Pulmonary artery endothelial cell (primary cell): ENCODE data around the gene MTHFD1L. TPM values are rescaled to one million over a fixed set of nuclear protein-coding genes. Genes with fewer than 3 reads are reported as not detected.
"Not testable (repeated sequence)": the region's sequence is repeated elsewhere in the genome, so short reads cannot be mapped to it uniquely, and the experiment has no call there.

Source experiments
- DNase-seq: peaks from one replicate; pipeline ENCODE4 v3.0.0-alpha.2; 2011; ENCODE audit warnings: low read depth, low spot score
- total RNA-seq: library from RNA; depleted of rRNA; stranded (reverse); fragments of >200 nt; gene quantifications from 2 replicates; pipeline ENCODE4 v1.2.3, GENCODE V29; 2014

The MTHFD1L gene
- 48.5 and 69.3 TPM in 2 replicates for total RNA-seq

GRCh38 chr6:150865406-150866146 is at the start of gene MTHFD1L:
Gene MTHFD1L (plus strand): TSS chr6:150865702. CDS start chr6:150865823, 121 bp downstream.
- DNase-seq, result no peak

DNA sequence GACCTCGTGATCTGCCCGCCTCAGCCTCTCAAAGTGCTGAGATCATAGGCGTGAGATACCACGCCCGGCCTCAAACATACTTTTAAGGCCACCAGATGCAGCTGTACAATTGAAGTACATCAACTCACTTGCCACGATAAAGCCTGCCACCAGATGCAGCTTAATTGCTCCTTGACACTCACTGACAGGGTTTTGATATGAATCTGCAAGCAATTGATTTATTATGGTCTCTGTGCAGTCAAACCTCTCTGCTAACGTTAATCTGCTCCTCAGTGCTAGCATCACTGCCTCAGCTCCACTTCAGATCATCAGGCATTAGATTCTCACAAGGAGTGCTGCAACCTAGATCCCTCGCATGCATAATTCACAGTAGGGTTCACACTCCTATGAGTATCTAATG is 48.9 kb upstream of the MTHFD1L start:
- DNase-seq, result not testable (repeated sequence)

DNA sequence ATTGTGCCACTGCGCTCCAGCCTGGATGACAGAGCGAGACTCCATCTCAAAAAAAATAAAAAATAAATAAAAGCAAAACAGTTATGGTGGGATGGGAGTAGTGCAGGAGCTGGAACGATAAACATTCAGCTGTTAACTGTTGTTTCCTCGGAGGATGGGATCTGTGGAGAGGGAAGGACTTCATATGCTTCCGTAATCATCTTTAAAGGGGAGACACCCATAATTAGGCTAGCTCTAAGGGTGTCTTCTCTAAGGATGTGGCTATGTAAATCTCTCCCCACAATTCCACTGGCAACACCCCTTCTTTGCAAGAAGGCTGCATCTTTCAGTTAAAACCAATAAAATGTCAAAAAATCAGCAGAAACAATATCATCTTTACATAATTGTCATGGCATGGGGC is 42.6 kb upstream of the MTHFD1L start:
- no peak for DNase-seq

DNA sequence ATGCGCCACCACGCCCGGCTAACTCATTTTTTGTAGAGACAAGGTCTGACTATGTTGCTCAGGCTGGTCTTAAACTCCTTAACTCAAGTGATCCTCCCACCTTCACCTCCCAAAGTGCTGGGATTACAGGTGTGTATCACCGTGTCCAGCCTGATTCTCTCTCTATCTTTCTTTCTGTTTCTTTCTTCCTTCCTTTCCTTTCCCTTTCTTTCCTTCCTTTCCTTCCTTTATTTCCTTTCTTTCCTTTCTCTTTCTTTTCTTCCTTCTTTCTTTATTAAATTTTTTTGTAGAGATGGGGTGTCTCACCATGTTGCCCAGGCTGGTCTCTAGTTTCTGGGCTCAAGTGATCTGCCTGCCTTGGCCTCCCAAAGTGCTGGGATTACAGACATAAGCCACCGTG is 38.7 kb upstream of the MTHFD1L start:
- DNase-seq, result no peak

DNA sequence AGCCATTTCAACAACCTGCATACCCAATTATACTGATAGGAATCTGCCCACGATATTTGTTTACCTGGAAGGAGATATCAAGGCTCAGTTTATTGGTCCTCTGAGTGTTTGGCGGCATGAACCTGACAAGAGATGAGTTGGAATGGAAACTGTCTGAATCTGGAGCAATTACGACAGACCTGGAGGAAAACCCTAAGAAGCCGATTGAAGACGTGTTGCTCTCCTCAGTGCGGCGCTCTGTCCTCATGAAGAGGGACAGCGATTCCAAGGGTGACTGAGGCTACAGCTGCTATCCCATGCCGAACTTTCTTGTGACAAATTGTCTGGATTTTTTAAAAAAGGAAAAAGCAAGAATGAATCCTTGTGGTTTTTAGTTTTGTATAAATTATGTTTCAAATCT is 37.4 kb upstream of the MTHFD1L start:
- DNase-seq, result not testable (repeated sequence)

DNA sequence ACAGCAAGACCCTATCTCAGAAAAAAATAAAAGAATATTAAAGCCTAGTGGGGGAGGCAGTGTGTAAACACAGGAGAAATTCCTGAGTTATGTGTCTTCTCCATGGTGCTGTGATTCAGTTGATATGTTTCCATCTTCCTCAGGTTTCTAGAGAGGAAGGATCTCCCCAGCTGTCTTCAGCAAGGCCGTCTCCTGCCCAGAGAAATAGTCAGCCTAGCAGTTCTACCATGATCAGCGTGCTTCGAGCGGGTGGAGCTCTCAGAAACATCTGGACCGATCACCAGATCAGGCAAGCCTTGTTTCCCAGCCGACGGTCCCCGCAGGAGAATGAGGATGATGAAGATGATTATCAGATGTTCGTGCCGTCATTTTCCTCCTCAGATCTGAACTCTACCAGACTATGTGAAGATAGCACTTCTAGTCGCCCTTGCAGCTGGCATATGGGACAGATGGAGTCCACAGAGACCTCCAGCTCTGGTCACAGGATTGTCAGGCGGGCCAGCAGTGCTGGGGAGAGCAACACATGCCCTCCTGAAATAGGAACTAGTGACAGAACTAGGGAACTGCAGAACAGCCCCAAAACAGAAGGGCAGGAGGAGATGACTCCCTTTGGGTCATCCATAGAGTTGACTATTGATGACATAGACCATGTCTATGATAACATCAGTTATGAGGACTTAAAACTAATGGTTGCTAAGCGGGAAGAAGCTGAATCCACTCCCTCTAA is 34.9 kb upstream of the MTHFD1L start:
- no peak for DNase-seq

DNA sequence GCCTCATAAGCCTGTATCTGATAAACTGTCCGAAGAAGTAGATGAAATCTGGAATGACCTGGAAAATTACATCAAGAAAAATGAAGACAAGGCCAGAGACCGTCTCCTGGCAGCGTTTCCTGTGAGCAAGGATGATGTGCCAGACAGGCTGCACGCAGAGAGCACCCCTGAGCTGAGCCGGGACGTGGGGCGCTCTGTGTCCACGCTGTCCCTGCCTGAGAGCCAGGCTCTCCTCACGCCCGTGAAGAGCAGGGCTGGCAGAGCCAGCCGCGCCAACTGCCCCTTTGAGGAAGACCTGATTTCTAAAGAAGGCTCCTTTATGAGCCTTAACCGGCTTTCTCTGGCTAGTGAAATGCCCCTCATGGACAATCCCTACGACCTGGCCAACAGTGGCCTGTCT is 33.9 kb upstream of the MTHFD1L start:
- no peak for DNase-seq

DNA sequence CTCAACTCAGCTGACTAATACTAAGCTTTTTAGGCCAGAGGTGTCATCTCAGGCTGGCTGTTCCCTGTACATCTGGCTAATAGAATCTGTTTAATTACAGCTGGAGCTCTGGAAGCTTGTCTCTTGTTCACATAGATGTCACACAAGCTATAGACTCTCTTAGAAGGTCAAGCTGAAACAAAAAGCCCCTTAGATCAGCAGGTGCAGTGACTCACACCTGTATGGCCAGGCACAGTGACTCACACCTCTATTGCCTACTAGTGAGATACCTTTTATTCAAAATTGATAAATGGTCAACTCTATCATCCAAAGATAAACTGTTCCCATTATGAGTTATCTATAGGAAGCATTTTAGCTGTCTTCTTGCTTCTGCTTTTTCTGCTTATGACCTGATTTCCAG is 29.9 kb upstream of the MTHFD1L start:
- DNase-seq, result no peak

GRCh38 chr6:150840185-150840584 is 25.3 kb upstream of the MTHFD1L start:
- no peak for DNase-seq

- DNase-seq, result no peak
Measured at GRCh38 chr6:150841189-150841588, 24.3 kb upstream of the MTHFD1L start.

DNA sequence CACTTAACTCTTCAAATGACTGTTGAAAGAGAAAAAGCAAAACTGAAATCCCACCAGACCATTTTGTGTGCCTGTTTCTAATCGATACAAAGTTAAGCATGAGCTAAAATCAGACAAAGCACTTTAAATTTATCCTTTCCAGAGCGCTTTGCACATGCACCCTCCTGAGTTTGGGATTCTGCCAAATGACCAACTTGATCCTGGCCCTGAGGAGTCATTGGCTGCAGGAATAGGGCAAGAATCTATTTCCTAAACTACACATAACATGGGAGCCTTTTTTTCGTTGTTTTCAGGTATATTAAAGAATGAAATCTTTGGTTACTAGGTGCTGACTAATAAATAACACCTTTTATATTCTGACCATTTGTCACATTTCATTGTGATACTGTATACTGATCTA is 23.8 kb upstream of the MTHFD1L start:
- DNase-seq, result no peak

GRCh38 chr6:150844371-150844770 is 21.1 kb upstream of the MTHFD1L start:
- DNase-seq, result no peak

- DNase-seq, result no peak
Measured at GRCh38 chr6:150846641-150847040, 18.9 kb upstream of the MTHFD1L start.

DNA sequence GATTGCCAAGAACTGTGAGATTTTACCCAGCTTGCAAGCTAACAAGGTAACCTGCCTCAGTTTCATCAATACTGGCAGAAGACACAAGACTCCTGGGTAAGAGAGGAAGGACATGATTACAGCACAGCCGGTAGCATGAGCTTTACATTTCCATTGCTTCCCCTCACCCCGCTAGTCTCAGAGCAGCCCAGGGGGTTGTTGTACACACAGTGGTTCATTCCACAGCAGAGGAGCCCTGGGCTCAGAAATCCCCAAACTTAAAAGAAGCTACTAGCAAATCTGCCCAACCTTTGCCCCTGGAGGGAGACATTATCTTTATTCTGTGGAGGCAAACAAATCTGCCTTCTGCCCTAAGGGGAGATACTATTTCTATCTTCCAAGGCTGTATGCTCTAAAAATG is 17.1 kb upstream of the MTHFD1L start:
- DNase-seq, result no peak

- not testable (repeated sequence) for DNase-seq
Measured at GRCh38 chr6:150854392-150854791, 11.1 kb upstream of the MTHFD1L start.

GRCh38 chr6:150855171-150855570 is 10.3 kb upstream of the MTHFD1L start:
- not testable (repeated sequence) for DNase-seq

DNA sequence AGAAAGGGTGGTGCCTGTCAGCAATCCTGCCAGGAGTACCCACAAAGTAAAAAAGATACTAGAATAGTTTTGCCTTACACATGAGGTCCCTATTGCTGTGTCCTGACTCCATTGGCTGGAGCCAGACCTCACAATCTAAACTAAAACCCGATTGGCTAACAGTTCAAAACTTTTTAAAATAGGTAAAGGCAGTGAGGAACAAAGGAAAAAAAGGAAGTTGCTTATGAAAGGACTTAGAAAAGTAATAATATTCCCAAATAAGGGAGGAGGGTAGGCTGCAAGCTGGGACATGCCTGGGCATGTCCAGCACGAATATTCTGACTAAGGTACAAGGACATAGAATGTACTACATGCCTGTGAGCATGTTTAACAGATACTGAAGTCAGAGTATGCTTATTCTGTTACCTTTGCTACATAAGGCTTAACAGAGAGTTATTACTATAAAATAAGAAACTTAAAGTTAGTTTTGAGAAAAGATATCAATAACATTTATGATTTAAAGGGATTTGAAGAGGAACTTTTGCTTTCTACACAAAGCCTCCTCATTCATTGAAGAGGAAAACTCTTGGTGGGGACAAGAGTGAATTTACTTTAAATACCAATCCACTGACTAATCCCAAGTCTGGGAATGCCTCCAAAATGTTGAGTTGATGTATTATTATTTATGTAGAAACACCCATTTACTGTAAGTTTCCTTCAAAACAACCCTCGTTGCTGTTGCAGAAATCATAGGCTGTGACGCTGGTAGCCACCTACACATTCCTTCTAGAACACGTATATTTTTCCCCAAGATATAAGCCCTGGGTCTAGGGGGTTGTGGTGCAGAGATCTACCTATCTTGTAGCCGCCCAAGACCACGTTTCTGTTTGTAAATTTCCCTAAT is 8.2 kb upstream of the MTHFD1L start:
- DNase-seq, result peak; percentile 98

GRCh38 chr6:150857945-150858308 is 7.6 kb upstream of the MTHFD1L start:
- DNase-seq, result no peak

GRCh38 chr6:150861448-150862168 is 3.9 kb upstream of the MTHFD1L start:
- DNase-seq, result not testable (repeated sequence)

- no peak for DNase-seq
Measured at GRCh38 chr6:150863213-150863928, 2.1 kb upstream of the MTHFD1L start.

- no peak for DNase-seq
Measured at GRCh38 chr6:150865043-150865405, 478 bp upstream of the MTHFD1L start.
